PC-9 (cell line): ENCODE measurements around the gene UBE2G1.

Experiments used
- EZH2 ChIP-seq: fragments of 200-600 bp; sonication (generic); IDR thresholded peaks from 2 replicates; pipeline ENCODE4 v1.8.0; 2017; ENCODE audit warnings: antibody characterized with exemption, low read depth
- TF ChIP-seq, protein P1 (sequence below): fragments of 200-600 bp; sonication (generic); conservative IDR thresholded peaks from 2 replicates; pipeline ENCODE4 v1.6.1; 2017; ENCODE audit warnings: mixed run types, antibody characterized with exemption, mild to moderate bottlenecking, moderate library complexity

DNA sequence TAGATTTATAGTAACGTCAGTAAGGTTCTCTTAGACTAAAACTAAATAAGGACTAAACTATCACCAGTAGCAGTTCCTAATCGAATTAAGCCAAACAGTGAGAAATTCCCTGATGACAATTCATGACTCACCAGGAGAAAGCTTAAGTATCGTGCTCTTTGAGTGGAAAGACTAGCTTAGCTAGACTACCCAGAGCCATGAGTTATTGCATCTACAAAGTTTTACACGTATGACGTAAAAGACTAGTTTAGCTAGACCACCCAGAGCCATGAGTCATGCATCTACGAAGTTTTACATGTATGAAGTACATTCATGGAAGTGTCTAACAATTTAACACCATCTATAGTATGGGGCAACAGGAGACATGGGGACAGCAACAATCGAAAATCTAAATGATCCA, 36.6 kb downstream of the UBE2G1 start:
- TF ChIP-seq, protein P1, sequence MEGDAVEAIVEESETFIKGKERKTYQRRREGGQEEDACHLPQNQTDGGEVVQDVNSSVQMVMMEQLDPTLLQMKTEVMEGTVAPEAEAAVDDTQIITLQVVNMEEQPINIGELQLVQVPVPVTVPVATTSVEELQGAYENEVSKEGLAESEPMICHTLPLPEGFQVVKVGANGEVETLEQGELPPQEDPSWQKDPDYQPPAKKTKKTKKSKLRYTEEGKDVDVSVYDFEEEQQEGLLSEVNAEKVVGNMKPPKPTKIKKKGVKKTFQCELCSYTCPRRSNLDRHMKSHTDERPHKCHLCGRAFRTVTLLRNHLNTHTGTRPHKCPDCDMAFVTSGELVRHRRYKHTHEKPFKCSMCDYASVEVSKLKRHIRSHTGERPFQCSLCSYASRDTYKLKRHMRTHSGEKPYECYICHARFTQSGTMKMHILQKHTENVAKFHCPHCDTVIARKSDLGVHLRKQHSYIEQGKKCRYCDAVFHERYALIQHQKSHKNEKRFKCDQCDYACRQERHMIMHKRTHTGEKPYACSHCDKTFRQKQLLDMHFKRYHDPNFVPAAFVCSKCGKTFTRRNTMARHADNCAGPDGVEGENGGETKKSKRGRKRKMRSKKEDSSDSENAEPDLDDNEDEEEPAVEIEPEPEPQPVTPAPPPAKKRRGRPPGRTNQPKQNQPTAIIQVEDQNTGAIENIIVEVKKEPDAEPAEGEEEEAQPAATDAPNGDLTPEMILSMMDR: no peak
- TF ChIP-seq EZH2: no peak
